ENCODE results near the gene IFT74.

The IFT74 gene

DNA sequence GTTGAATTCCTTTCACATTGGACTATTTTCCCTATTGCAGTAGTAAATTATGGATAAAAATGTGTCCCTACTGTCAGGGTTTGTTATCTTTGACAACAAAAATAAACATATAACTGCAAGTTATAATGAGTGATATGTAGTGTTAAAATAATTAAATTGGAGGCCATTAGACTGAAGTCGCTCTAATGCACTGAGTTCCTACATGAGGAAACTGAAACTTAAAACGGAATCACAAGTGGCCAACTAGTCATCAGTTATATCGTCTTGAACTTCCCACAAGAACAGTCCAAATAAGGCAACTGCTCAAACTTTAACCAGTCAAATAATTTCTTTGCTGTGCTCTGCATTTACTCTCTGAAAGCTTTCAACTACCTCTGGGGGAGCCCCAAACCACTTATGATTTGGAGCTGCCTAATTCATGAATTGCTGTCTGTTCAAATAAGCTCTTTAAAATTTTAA, 2.1 kb upstream of the IFT74 start:
- TF ChIP-seq, protein P1, sequence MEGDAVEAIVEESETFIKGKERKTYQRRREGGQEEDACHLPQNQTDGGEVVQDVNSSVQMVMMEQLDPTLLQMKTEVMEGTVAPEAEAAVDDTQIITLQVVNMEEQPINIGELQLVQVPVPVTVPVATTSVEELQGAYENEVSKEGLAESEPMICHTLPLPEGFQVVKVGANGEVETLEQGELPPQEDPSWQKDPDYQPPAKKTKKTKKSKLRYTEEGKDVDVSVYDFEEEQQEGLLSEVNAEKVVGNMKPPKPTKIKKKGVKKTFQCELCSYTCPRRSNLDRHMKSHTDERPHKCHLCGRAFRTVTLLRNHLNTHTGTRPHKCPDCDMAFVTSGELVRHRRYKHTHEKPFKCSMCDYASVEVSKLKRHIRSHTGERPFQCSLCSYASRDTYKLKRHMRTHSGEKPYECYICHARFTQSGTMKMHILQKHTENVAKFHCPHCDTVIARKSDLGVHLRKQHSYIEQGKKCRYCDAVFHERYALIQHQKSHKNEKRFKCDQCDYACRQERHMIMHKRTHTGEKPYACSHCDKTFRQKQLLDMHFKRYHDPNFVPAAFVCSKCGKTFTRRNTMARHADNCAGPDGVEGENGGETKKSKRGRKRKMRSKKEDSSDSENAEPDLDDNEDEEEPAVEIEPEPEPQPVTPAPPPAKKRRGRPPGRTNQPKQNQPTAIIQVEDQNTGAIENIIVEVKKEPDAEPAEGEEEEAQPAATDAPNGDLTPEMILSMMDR (IDR thresholded peaks at IDR 0.05), result no peak
- H3K4me3 Mint-ChIP-seq, result peak overlapping the region; percentile 50
- H3K9me3 Mint-ChIP-seq, result no peaks in the 10 kb centered on the region
- peak overlapping the region; percentile 57 for H3K27ac Mint-ChIP-seq
- H3K4me1 Mint-ChIP-seq, result peaks cover 34% of the 10 kb centered on the region
- peaks cover 9% of the 10 kb centered on the region for H3K27me3 Mint-ChIP-seq (ENCODE audit: low read depth, poor library complexity)
- DNase-seq, result no peak
- peaks cover 13% of the 10 kb centered on the region for H3K36me3 Mint-ChIP-seq (ENCODE audit: low read depth)

DNA sequence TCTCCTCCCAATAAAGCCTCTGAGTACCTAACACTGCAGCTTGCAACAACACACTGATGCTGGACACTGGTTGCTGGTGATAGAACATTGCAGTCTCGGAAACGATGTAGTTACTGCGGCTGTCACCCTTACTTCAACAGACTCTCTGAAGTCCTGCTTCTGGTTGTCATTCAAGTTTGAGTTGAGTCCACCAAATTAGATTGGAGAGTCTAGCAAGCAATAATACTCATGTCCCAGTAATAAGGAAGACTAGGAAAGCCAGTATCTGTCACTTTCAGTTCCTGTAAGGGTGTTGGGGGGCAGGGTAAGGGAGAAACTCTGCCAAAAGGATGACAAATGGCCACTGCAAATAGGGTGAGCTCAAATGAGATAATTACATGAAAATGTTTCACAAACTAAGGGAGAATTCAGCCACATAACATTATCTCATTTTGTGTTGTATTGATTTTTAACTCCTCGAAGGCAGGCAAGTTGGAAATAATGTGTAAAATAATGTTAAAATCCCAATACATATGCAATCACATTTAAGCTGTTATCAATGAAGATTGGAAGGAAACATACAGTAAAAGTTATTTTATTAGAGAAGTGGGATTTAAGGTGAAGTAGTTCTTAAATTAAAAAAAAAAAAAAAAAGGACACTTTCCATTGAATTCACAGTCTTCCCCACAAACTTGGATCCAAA, 849 bp upstream of the IFT74 start:
- DNase-seq, result no peak

DNA sequence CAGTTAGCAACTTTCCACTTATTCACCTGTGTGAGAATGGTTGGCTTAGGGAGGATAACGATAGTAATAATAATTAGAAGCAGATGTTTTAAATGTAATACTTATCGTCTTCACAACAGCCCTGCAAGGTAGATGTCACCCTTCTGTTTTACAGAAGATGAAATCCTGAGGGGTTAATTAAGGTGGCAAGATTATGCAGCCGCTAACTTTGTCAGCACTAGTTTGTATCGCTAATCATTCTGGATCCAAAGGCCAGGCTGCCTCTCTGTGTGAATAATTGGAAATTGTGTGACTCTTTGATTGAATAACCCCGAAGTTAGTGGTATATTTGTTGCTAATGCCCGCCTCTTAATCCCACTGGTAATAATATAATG, 635 bp downstream of the IFT74 start:
- no peak for DNase-seq
- TF ChIP-seq, protein P1 (IDR thresholded peaks at IDR 0.05), result no peak
- H3K27ac Mint-ChIP-seq, result peak overlapping the region; percentile 99
- peaks cover 20% of the 10 kb centered on the region for H3K36me3 Mint-ChIP-seq (ENCODE audit: low read depth)
- H3K27me3 Mint-ChIP-seq (ENCODE audit: low read depth, poor library complexity), result peaks cover 3% of the 10 kb centered on the region
- peaks cover 34% of the 10 kb centered on the region for H3K4me1 Mint-ChIP-seq
- no peaks in the 10 kb centered on the region for H3K9me3 Mint-ChIP-seq
- peak overlapping the region; percentile 93 for H3K4me3 Mint-ChIP-seq

More for the DNA sequence above, 849 bp upstream of the IFT74 start:
- Mint-ChIP-seq H3K9me3 (no peaks in the 10 kb centered on the region), H3K4me1 (peaks cover 34% of the 10 kb centered on the region), H3K27me3 (ENCODE audit: low read depth, poor library complexity) (peaks cover 3% of the 10 kb centered on the region), H3K27ac (peak overlapping the region; percentile 99), H3K36me3 (ENCODE audit: low read depth) (peaks cover 13% of the 10 kb centered on the region), H3K4me3 (peak overlapping the region; percentile 93)
- TF ChIP-seq, protein P1 (IDR thresholded peaks at IDR 0.05), result no peak

DNA sequence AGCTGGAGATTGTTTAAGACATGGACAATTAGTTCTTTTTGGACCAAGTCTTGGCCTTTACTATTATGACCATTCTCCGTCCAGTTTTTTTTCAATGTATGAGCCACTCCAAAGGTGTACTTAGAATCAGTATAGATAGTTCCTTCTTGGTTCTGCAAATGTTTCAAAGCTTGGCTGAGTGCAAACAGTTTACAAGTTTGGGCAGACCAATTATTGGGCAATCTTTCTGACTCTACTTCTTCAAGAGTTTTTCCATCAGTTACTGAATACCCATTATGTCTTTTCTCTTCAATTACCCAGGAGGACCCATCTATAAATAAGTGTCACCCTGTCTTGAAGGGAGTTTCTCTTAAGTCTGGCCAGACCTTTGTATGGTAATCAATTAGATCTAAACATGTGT, 15.5 kb downstream of the IFT74 start:
- Mint-ChIP-seq H3K4me1 (peaks cover 24% of the 10 kb centered on the region), H3K36me3 (ENCODE audit: low read depth) (peaks cover 60% of the 10 kb centered on the region), H3K9me3 (peaks cover 22% of the 10 kb centered on the region), H3K27ac (no peak overlapping the region), H3K27me3 (ENCODE audit: low read depth, poor library complexity) (peaks cover 3% of the 10 kb centered on the region), H3K4me3 (no peak overlapping the region)
- no peak for DNase-seq
- TF ChIP-seq, protein P1 (IDR thresholded peaks at IDR 0.05), result no peak

DNA sequence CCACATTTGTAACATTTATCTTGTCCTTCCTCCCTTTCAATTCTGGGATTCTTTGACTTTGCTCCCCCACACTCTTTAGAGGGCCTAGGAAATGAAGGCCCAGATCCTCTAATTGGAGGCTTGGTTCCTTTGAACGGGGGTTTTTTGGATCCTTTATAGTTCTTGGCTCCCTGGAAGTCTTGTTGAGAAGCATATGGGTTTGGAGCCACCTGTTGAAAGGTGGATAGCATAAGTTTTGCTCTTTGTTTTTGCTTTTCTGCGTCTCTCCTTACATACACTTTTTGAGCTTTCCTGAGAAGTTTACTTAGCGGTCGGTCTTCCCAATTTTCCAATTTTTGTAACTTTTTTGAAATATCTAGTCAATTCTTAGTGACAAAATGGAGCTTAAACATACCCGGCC, 17.8 kb downstream of the IFT74 start:
- Mint-ChIP-seq H3K36me3 (ENCODE audit: low read depth) (peaks cover 39% of the 10 kb centered on the region), H3K4me3 (no peak overlapping the region), H3K27ac (no peak overlapping the region), H3K27me3 (ENCODE audit: low read depth, poor library complexity) (peaks cover 2% of the 10 kb centered on the region), H3K4me1 (peaks cover 25% of the 10 kb centered on the region), H3K9me3 (peaks cover 7% of the 10 kb centered on the region)
- DNase-seq, result no peak
- TF ChIP-seq, protein P1 (IDR thresholded peaks at IDR 0.05), result no peak

DNA sequence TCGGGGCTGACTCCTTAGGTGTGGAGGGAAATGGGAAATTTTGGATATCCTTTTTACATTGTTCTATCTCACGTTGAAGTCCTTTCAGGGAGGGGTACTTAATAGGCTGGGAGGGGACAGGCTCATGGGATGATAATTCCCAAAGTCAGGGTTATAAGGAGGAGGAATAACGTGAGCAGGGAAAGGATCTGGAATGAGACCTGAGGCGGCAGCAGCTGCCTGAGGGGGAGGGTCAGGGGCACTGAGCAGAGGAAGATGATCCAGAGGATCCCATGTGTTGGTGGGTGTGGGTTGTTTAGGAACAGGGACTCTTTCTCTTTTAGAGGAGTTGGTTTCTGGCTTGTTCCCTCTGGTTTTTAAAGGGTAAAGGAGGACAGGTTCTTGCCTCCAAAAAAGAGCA, 18.7 kb downstream of the IFT74 start:
- H3K9me3 Mint-ChIP-seq, result peaks cover 2% of the 10 kb centered on the region
- peak overlapping the region; percentile 89 for H3K27ac Mint-ChIP-seq
- TF ChIP-seq, protein P1 (IDR thresholded peaks at IDR 0.05), result no peak
- peak overlapping the region; percentile 51 for H3K4me3 Mint-ChIP-seq
- peaks cover 2% of the 10 kb centered on the region for H3K27me3 Mint-ChIP-seq (ENCODE audit: low read depth, poor library complexity)
- peaks cover 30% of the 10 kb centered on the region for H3K36me3 Mint-ChIP-seq (ENCODE audit: low read depth)
- DNase-seq, result no peak
- peaks cover 25% of the 10 kb centered on the region for H3K4me1 Mint-ChIP-seq
